A549 (cell line): Measurements from ENCODE around the gene NXN. TPM values are rescaled to one million over a fixed set of nuclear protein-coding genes. Genes with fewer than 3 reads are reported as not detected.

ENCODE experiments used
- ATAC-seq, 2 experiments: fragments of 200-7000 bp in 1 of 2; fragments of >200 bp in 1 of 2; cut with Nextera tagmentation in 1 of 2; cut with Tn5 transposase in 1 of 2; 3 replicates each; pipeline versions ENCODE4 v1.8.0 to v1.9.1; 2018 to 2020; ENCODE audit warnings: mild to moderate bottlenecking in 1 of 2, moderate library complexity in 1 of 2
- CTCF ChIA-PET: fragments of 300-600 bp; sonication (Branson Sonifier 250); formaldehyde crosslinking; extraction: SDS; loops from one replicate; lab custom pipeline; 2021; ENCODE audit warnings: antibody characterized with exemption, inconsistent platforms; lab: Yijun Ruan, JAX
- POLR2A ChIA-PET: fragments of 350-600 bp; formaldehyde crosslinking; extraction: SDS; loops from one replicate; lab custom pipeline; 2021; ENCODE audit warnings: antibody characterized with exemption, inconsistent platforms; lab: Yijun Ruan, JAX
- DNase-seq, 2 experiments: peaks; one replicate each; pipeline versions ENCODE4 v3.0.0 to v3.0.0-alpha.2; 2011 to 2016; ENCODE audit warnings: low read depth in 1 of 2, low spot score in 1 of 2
- FAIRE-seq: peaks from 2 replicates; lab custom pipeline; 2011; peaks lifted over from hg19 to GRCh38; lab: Jason Lieb, UNC
- H3K27ac ChIP-seq, 2 experiments: fragments of >200 bp; sonication (Bioruptor Twin); formaldehyde crosslinking; 3 replicates each; pipeline ENCODE4 v1.5.1; 2016 to 2017
- H3K4me1 ChIP-seq: fragments of >200 bp; sonication (Bioruptor Twin); formaldehyde crosslinking; 3 replicates; pipeline ENCODE4 v1.6.1; 2016
- H3K4me2 ChIP-seq: fragments of >200 bp; sonication (Bioruptor Twin); formaldehyde crosslinking; 3 replicates; pipeline ENCODE4 v1.6.1; 2016
- H3K4me3 ChIP-seq: fragments of >200 bp; sonication (Bioruptor Twin); formaldehyde crosslinking; 3 replicates; pipeline ENCODE4 v1.5.1; 2016
- H3K9me3 ChIP-seq: fragments of >200 bp; sonication (Bioruptor Twin); formaldehyde crosslinking; 3 replicates; pipeline ENCODE4 v1.6.1; 2016
- CBX8 ChIP-seq: fragments of 200-600 bp; sonication (generic); IDR thresholded peaks from 2 replicates; pipeline ENCODE4 v1.6.1; 2016
- EHF ChIP-seq: fragments of 250-450 bp; sonication (Bioruptor Pico); IDR thresholded peaks from 2 replicates; pipeline ENCODE4 v1.5.0; 2020; ENCODE audit warnings: mild to moderate bottlenecking
- FOSL2 ChIP-seq, 2 experiments: fragments of 450-650 bp in 1 of 2; fragments of >200 bp in 1 of 2; sonication (Bioruptor Twin) in 1 of 2; formaldehyde crosslinking; IDR thresholded peaks; 2 replicates each; pipeline versions ENCODE4 v1.5.0 to v1.6.1; 2016 to 2020; ENCODE audit warnings: mild to moderate bottlenecking in 1 of 2, moderate library complexity in 1 of 2
- FOXS1 ChIP-seq: fragments of 250-450 bp; sonication (Bioruptor Pico); IDR thresholded peaks from 2 replicates; pipeline ENCODE4 v1.5.0; 2020; ENCODE audit warnings: mild to moderate bottlenecking, moderate library complexity
- GATA3 ChIP-seq: IDR thresholded peaks from 2 replicates; pipeline ENCODE4 v1.6.1; 2012; ENCODE audit warnings: borderline replicate concordance
- HDAC2 ChIP-seq: fragments of 200-600 bp; sonication (generic); IDR thresholded peaks from 2 replicates; pipeline ENCODE4 v1.6.1; 2016
- KDM1A ChIP-seq: fragments of 200-600 bp; sonication (generic); IDR thresholded peaks from 2 replicates; pipeline ENCODE4 v1.6.1; 2016; ENCODE audit warnings: low read depth, mild to moderate bottlenecking
- MAFK ChIP-seq: fragments of 450-650 bp; IDR thresholded peaks from 2 replicates; pipeline ENCODE4 v1.6.1; 2014; ENCODE audit not compliant: partially characterized antibody
- POLR2AphosphoS2 ChIP-seq: conservative IDR thresholded peaks from 2 replicates; pipeline ENCODE4 v1.6.1; 2012; ENCODE audit warnings: low read length, improper control_type of control experiment, inconsistent platforms
- RCOR1 ChIP-seq: fragments of 150-350 bp; IDR thresholded peaks from 2 replicates; pipeline ENCODE4 v1.6.1; 2014; ENCODE audit warnings: antibody characterized with exemption, low read length, low read depth
- RNF2 ChIP-seq: fragments of 200-600 bp; sonication (generic); IDR thresholded peaks from 2 replicates; pipeline ENCODE4 v1.6.1; 2016; ENCODE audit warnings: low read depth, mild to moderate bottlenecking, antibody characterized with exemption, moderate library complexity, borderline replicate concordance
- TP53 ChIP-seq: fragments of 250-450 bp; sonication (Bioruptor Pico); IDR thresholded peaks from 2 replicates; pipeline ENCODE4 v1.5.0; 2021; ENCODE audit warnings: mild to moderate bottlenecking, moderate library complexity
- WGBS: methylation state at CpG from one replicate; pipeline ENCODE4 v1.1.6; 2017; ENCODE audit errors: missing lambda C conversion rate; 5-methylcytosine and 5-hydroxymethylcytosine counted together
- polyA plus RNA-seq, 4 experiments: library from polyadenylated mRNA; depleted of rRNA in 3 of 4; stranded (reverse); fragments of >200 nt; fragmentation: RNase III in 1 of 4; extraction: RNeasy Plus Mini Kit Qiagen cat#74134 plus additional on column Dnase treatment in 1 of 4; gene quantifications; 2 replicates in 3 of 4; 3 replicates in 1 of 4; pipeline ENCODE4 v1.2.3, GENCODE V29; 2011 to 2017
- TF ChIP-seq, protein P1 (sequence below): fragments of 250-450 bp; sonication (Bioruptor Pico); IDR thresholded peaks from 2 replicates; pipeline ENCODE4 v1.5.0; 2021; ENCODE audit warnings: mild to moderate bottlenecking, moderate library complexity, borderline replicate concordance
- TF ChIP-seq, protein P2 (sequence below): fragments of 450-650 bp; IDR thresholded peaks from 2 replicates; pipeline ENCODE4 v1.6.1; 2014; ENCODE audit warnings: antibody characterized with exemption
- TF ChIP-seq, protein P3 (sequence below): fragments of 250-450 bp; sonication (Bioruptor Pico); IDR thresholded peaks from 2 replicates; pipeline ENCODE4 v1.5.0; 2020; ENCODE audit warnings: low read depth, mild to moderate bottlenecking, moderate library complexity
- TF ChIP-seq, protein P4 (sequence below): fragments of 200-600 bp; sonication (generic); IDR thresholded peaks from 2 replicates; pipeline ENCODE4 v1.6.1; 2016; ENCODE audit warnings: antibody characterized with exemption, mild to moderate bottlenecking, moderate library complexity

The NXN gene
- polyA plus RNA-seq, 2 of the 4 experiments (the other 2 are of a cell fraction) = 24.6 to 31.1 TPM

DNA sequence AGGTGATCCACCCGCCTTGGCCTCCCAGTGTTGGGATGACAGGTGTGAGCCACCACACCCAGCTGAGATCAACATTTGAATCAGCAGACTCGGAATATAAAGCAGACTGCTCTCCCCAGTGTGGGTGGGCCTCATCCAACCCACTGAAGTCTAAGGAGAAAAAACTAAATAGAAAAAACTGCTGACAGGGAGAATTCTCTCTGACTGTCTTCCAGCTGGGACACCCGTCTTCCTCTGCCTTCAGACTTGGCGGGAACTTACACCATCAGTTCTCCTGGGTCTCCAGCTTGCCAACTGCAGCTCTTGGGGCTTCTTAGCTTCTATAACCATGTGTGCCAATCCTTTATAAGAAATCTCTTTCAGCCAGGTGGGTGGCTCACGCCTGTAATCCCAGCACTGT lies 106.7 kb downstream of the NXN start:
- peaks cover 11% of the 10 kb centered on the region; the same call in 1 of the 3 replicates for H3K4me1 ChIP-seq
- ChIA-PET CTCF (interaction anchor here (1.2 to 3.0 kb wide), 4 partner anchors 54 to 123 kb away, joined by 3 to 12 read pairs (median 4); partner anchors contain the start of genes NXN and TIMM22), POLR2A (no interaction called here)
- no peak overlapping the region for H3K4me3 ChIP-seq
- FAIRE-seq = no peak
- DNase-seq = no peak
- H3K4me2 ChIP-seq = no peak overlapping the region
- ATAC-seq = no peak
- TF ChIP-seq EHF (CRISPR knock-in tag) (no peak), MAFK (peak; percentile 92)
- WGBS = 90% methylated on average over 5 of the region's 5 CpGs
- no peak overlapping the region for H3K27ac ChIP-seq
- no peaks in the 10 kb centered on the region for H3K9me3 ChIP-seq

GRCh38 chr17:871751-872519 lies 107.6 kb downstream of the NXN start:
- no peak for FAIRE-seq

DNA sequence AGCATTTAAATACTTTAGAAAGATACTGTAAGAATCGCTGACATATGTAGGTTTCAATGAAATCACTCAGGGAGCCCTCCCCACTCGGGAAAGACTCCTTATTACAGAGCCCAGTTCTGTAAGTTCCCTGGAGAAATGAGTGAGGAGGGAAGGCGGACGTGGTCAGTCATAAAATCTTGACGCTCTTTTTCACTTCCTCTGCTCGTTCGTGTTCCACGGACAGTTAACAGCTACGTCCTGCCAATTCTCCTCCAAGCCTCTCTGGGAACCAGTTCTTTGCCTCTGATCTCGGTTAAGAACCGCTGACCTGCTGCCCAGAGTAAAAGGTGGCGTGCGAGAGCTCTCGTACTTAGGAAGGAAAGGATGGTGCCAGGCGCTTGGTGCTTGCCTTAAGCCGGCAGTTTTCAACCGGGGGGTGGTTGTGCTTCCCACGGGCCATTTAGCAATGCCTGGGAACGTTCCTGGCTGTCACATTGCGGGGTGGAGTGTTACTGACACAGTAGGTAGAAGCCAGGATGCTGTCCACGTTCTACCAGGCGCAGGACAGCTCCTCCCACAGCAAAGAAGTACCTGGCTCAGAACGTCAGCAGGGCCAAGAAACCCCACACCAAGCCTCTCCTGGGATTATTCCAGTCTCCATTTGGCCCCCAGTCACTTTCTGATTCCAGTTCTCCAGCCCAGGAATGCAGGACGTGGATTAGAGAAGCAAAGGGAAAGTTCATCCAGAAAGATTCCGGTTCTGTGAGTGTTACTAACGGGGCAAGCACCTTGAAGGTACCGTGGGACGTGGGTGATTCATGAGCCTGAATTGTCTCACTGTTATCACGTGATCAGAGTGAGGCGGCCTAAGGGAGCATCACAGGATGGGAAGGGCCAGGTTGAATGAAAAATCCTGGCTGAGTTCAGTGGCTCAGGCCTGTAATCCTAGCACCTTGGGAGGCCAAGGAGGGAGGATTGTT lies 109.7 kb downstream of the NXN start:
- ChIA-PET POLR2A (no interaction called here), CTCF (interaction anchor here (0.8 to 2.8 kb wide), 7 partner anchors 10 to 129 kb away, joined by 3 to 9 read pairs (median 3); partner anchors contain the start of gene TIMM22)
- WGBS = 78% methylated on average over 30 of the region's 30 CpGs
- peak overlapping the region in 1 of 2 experiments; percentile 20; a peak in 2 of 6 replicates for H3K27ac ChIP-seq
- peak; percentile 56 to 58 for DNase-seq
- no peak overlapping the region for H3K4me2 ChIP-seq
- peaks cover 11% of the 10 kb centered on the region; the same call in 1 of the 3 replicates for H3K4me1 ChIP-seq
- FAIRE-seq = no peak
- TF ChIP-seq MAFK = peak; percentile 77
- TF ChIP-seq CBX8 = no peak
- TF ChIP-seq, protein P1, sequence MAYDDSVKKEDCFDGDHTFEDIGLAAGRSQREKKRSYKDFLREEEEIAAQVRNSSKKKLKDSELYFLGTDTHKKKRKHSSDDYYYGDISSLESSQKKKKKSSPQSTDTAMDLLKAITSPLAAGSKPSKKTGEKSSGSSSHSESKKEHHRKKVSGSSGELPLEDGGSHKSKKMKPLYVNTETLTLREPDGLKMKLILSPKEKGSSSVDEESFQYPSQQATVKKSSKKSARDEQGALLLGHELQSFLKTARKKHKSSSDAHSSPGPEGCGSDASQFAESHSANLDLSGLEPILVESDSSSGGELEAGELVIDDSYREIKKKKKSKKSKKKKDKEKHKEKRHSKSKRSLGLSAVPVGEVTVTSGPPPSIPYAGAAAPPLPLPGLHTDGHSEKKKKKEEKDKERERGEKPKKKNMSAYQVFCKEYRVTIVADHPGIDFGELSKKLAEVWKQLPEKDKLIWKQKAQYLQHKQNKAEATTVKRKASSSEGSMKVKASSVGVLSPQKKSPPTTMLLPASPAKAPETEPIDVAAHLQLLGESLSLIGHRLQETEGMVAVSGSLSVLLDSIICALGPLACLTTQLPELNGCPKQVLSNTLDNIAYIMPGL (CRISPR knock-in tag) = no peak
- no peak for TF ChIP-seq GATA3
- no peak for TF ChIP-seq POLR2AphosphoS2
- TF ChIP-seq RCOR1 = no peak
- TF ChIP-seq, protein P2, sequence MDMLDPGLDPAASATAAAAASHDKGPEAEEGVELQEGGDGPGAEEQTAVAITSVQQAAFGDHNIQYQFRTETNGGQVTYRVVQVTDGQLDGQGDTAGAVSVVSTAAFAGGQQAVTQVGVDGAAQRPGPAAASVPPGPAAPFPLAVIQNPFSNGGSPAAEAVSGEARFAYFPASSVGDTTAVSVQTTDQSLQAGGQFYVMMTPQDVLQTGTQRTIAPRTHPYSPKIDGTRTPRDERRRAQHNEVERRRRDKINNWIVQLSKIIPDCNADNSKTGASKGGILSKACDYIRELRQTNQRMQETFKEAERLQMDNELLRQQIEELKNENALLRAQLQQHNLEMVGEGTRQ = peak; percentile 64
- TF ChIP-seq, protein P3, sequence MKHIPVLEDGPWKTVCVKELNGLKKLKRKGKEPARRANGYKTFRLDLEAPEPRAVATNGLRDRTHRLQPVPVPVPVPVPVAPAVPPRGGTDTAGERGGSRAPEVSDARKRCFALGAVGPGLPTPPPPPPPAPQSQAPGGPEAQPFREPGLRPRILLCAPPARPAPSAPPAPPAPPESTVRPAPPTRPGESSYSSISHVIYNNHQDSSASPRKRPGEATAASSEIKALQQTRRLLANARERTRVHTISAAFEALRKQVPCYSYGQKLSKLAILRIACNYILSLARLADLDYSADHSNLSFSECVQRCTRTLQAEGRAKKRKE = no peak
- H3K4me3 ChIP-seq = no peak overlapping the region
- peak; percentile 65 to 73; a peak in 5 of 6 replicates for ATAC-seq
- no peaks in the 10 kb centered on the region for H3K9me3 ChIP-seq

More at GRCh38 chr17:871751-872519, 107.6 kb downstream of the NXN start:
- TF ChIP-seq FOSL2 (IDR thresholded peaks at IDR 0.05) = no peak
- TF ChIP-seq FOSL2 (CRISPR knock-in tag; IDR thresholded peaks at IDR 0.05) = no peak
- no peak for TF ChIP-seq FOXS1 (CRISPR knock-in tag)
- TF ChIP-seq KDM1A = no peak
- no peak for TF ChIP-seq RNF2
- no peak for TF ChIP-seq HDAC2
- no peak for TF ChIP-seq TP53 (CRISPR knock-in tag)
- TF ChIP-seq, protein P4, sequence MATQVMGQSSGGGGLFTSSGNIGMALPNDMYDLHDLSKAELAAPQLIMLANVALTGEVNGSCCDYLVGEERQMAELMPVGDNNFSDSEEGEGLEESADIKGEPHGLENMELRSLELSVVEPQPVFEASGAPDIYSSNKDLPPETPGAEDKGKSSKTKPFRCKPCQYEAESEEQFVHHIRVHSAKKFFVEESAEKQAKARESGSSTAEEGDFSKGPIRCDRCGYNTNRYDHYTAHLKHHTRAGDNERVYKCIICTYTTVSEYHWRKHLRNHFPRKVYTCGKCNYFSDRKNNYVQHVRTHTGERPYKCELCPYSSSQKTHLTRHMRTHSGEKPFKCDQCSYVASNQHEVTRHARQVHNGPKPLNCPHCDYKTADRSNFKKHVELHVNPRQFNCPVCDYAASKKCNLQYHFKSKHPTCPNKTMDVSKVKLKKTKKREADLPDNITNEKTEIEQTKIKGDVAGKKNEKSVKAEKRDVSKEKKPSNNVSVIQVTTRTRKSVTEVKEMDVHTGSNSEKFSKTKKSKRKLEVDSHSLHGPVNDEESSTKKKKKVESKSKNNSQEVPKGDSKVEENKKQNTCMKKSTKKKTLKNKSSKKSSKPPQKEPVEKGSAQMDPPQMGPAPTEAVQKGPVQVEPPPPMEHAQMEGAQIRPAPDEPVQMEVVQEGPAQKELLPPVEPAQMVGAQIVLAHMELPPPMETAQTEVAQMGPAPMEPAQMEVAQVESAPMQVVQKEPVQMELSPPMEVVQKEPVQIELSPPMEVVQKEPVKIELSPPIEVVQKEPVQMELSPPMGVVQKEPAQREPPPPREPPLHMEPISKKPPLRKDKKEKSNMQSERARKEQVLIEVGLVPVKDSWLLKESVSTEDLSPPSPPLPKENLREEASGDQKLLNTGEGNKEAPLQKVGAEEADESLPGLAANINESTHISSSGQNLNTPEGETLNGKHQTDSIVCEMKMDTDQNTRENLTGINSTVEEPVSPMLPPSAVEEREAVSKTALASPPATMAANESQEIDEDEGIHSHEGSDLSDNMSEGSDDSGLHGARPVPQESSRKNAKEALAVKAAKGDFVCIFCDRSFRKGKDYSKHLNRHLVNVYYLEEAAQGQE = no peak
- ChIA-PET POLR2A (no interaction called here), CTCF (interaction anchor here (0.6 to 3.0 kb wide), 7 partner anchors 10 to 173 kb away, joined by 3 to 12 read pairs (median 3); partner anchors contain the start of genes NXN and TIMM22)
- H3K9me3 ChIP-seq = no peaks in the 10 kb centered on the region
- no peak for DNase-seq
- no peak overlapping the region for H3K27ac ChIP-seq
- WGBS = 69% methylated on average over 9 of the region's 9 CpGs
- ATAC-seq = no peak
- no peak overlapping the region for H3K4me2 ChIP-seq
- H3K4me1 ChIP-seq = peaks cover 11% of the 10 kb centered on the region; the same call in 1 of the 3 replicates
- H3K4me3 ChIP-seq = no peak overlapping the region
